Astrocyte (in vitro differentiated cells and primary cell): ENCODE data around the gene KASH5. TPM values are rescaled to one million over a fixed set of nuclear protein-coding genes. Genes with fewer than 3 reads are reported as not detected.

ENCODE experiments used
- DNase-seq: peaks from one replicate; pipeline ENCODE4 v3.0.0-alpha.2; 2010; ENCODE audit warnings: low read depth
- FAIRE-seq: peaks from 2 replicates; lab custom pipeline; 2011; peaks lifted over from hg19 to GRCh38; lab: Jason Lieb, UNC
- H2AFZ ChIP-seq: 2 replicates; pipeline ENCODE4 v1.6.0; 2012; ENCODE audit warnings: low read depth, low read length, inconsistent platforms
- H3K27ac ChIP-seq: 2 replicates; pipeline ENCODE4 v1.5.1; 2011; ENCODE audit warnings: low read depth, low read length, inconsistent platforms
- H3K27me3 ChIP-seq: 2 replicates; pipeline ENCODE4 v1.6.0; 2011; ENCODE audit warnings: low read length, inconsistent platforms; ENCODE audit not compliant: insufficient read depth
- H3K36me3 ChIP-seq: 2 replicates; pipeline ENCODE4 v1.5.1; 2011; ENCODE audit warnings: low read length, inconsistent platforms; ENCODE audit not compliant: insufficient read depth
- H3K4me1 ChIP-seq: 2 replicates; pipeline ENCODE4 v1.5.1; 2011; ENCODE audit warnings: low read length, inconsistent platforms; ENCODE audit not compliant: insufficient read depth
- H3K4me2 ChIP-seq: 2 replicates; pipeline ENCODE4 v1.6.0; 2012; ENCODE audit warnings: low read length, inconsistent platforms
- H3K4me3 ChIP-seq: 2 replicates; pipeline ENCODE4 v1.5.1; 2011; ENCODE audit warnings: low read depth, mild to moderate bottlenecking, low read length, inconsistent platforms; ENCODE audit not compliant: insufficient read depth
- H3K79me2 ChIP-seq: 2 replicates; pipeline ENCODE4 v1.6.0; 2012; ENCODE audit warnings: mild to moderate bottlenecking, low read length, inconsistent platforms; ENCODE audit not compliant: insufficient read depth
- H3K9ac ChIP-seq: 2 replicates; pipeline ENCODE4 v1.6.0; 2012; ENCODE audit warnings: mild to moderate bottlenecking, low read length, inconsistent platforms
- H3K9me3 ChIP-seq: 2 replicates; pipeline ENCODE4 v1.5.1; 2012; ENCODE audit warnings: low read depth, mild to moderate bottlenecking, low read length, inconsistent platforms; ENCODE audit not compliant: insufficient read depth
- H4K20me1 ChIP-seq: 2 replicates; pipeline ENCODE4 v1.6.0; 2012; ENCODE audit warnings: low read length, inconsistent platforms; ENCODE audit not compliant: insufficient read depth
- H3K27ac Mint-ChIP-seq: one replicate; pipeline ENCODE4 v1.8.0; 2021; ENCODE audit warnings: mild to moderate bottlenecking, mixed read lengths; ENCODE audit not compliant: unreplicated experiment
- H3K27me3 Mint-ChIP-seq: one replicate; pipeline ENCODE4 v1.8.0; 2021; ENCODE audit warnings: low read depth, mixed read lengths; ENCODE audit not compliant: unreplicated experiment
- H3K36me3 Mint-ChIP-seq: one replicate; pipeline ENCODE4 v1.8.0; 2021; ENCODE audit warnings: low read depth, mixed read lengths; ENCODE audit not compliant: unreplicated experiment
- H3K4me1 Mint-ChIP-seq: one replicate; pipeline ENCODE4 v1.8.0; 2021; ENCODE audit warnings: low read depth, mixed read lengths; ENCODE audit not compliant: unreplicated experiment
- H3K4me3 Mint-ChIP-seq: one replicate; pipeline ENCODE4 v1.8.0; 2021; ENCODE audit warnings: mild to moderate bottlenecking, moderate library complexity, mixed read lengths; ENCODE audit not compliant: unreplicated experiment
- H3K9me3 Mint-ChIP-seq: one replicate; pipeline ENCODE4 v1.8.0; 2021; ENCODE audit warnings: mild to moderate bottlenecking, mixed read lengths; ENCODE audit not compliant: unreplicated experiment
- CTCF ChIP-seq: IDR thresholded peaks from 2 replicates; pipeline ENCODE4 v1.5.1; 2011; ENCODE audit warnings: low read depth, mild to moderate bottlenecking, inconsistent platforms, low read length, moderate library complexity; ENCODE audit not compliant: insufficient read depth
- EZH2 ChIP-seq: IDR thresholded peaks from 2 replicates; pipeline ENCODE4 v1.6.1; 2012; ENCODE audit warnings: mild to moderate bottlenecking, low read length, inconsistent platforms; ENCODE audit not compliant: insufficient read depth
- total RNA-seq: library from RNA; stranded (reverse); gene quantifications from 2 replicates; pipeline ENCODE4 v1.2.1, GENCODE V29; 2021

KASH5 gene
- total RNA-seq, 1 donor from 2014 or later, result not detected

GRCh38 chr19:49425922-49426592 lies 38.0 kb downstream of the KASH5 start:
- Mint-ChIP-seq H3K36me3 (peaks cover 3% of the 10 kb centered on the region), H3K4me3 (no peak overlapping the region), H3K27me3 (peaks cover 87% of the 10 kb centered on the region), H3K9me3 (peaks cover 3% of the 10 kb centered on the region), H3K4me1 (peaks cover 5% of the 10 kb centered on the region), H3K27ac (no peak overlapping the region)
- no peak overlapping the region for H2AFZ ChIP-seq
- H3K9ac ChIP-seq, result no peak overlapping the region
- H3K4me3 ChIP-seq, result no peak overlapping the region
- TF ChIP-seq CTCF, result no peak
- no peak for TF ChIP-seq EZH2
- H3K4me1 ChIP-seq, result peaks cover 4% of the 10 kb centered on the region
- no peak overlapping the region for H3K27ac ChIP-seq
- H3K79me2 ChIP-seq, result no peaks in the 10 kb centered on the region
- no peaks in the 10 kb centered on the region for H3K9me3 ChIP-seq
- H3K27me3 ChIP-seq, result peaks cover 93% of the 10 kb centered on the region
- peaks cover 7% of the 10 kb centered on the region for H4K20me1 ChIP-seq
- no peaks in the 10 kb centered on the region for H3K36me3 ChIP-seq
- H3K4me2 ChIP-seq, result no peak overlapping the region
- FAIRE-seq (no peak), DNase-seq (no peak)

GRCh38 chr19:49427339-49427738 lies 39.3 kb downstream of the KASH5 start:
- no peaks in the 10 kb centered on the region for H3K36me3 ChIP-seq
- H3K9ac ChIP-seq, result no peak overlapping the region
- H3K27me3 ChIP-seq, result peaks cover 90% of the 10 kb centered on the region
- H3K4me2 ChIP-seq, result no peak overlapping the region
- no peaks in the 10 kb centered on the region for H3K79me2 ChIP-seq
- no peak overlapping the region for H3K27ac ChIP-seq
- H3K27me3 Mint-ChIP-seq, result peaks cover 81% of the 10 kb centered on the region
- H3K27ac Mint-ChIP-seq, result no peak overlapping the region
- H3K9me3 Mint-ChIP-seq, result peaks cover 3% of the 10 kb centered on the region
- no peak for TF ChIP-seq EZH2
- TF ChIP-seq CTCF, result no peak
- FAIRE-seq, result no peak
- no peaks in the 10 kb centered on the region for H3K36me3 Mint-ChIP-seq
- no peak for DNase-seq
- no peak overlapping the region for H3K4me3 Mint-ChIP-seq
- H3K9me3 ChIP-seq, result peaks cover 5% of the 10 kb centered on the region
- H3K4me3 ChIP-seq, result no peak overlapping the region
- peaks cover 3% of the 10 kb centered on the region for H3K4me1 ChIP-seq
- H3K4me1 Mint-ChIP-seq, result peaks cover 2% of the 10 kb centered on the region
- no peak overlapping the region for H2AFZ ChIP-seq
- no peaks in the 10 kb centered on the region for H4K20me1 ChIP-seq

- DNase-seq (no peak), FAIRE-seq (no peak)
- Histone ChIP-seq H3K27ac (no peak overlapping the region), H4K20me1 (no peaks in the 10 kb centered on the region), H3K27me3 (peaks cover 91% of the 10 kb centered on the region), H3K9me3 (peaks cover 5% of the 10 kb centered on the region), H2AFZ (no peak overlapping the region), H3K9ac (no peak overlapping the region), H3K4me1 (no peaks in the 10 kb centered on the region), H3K4me2 (no peak overlapping the region), H3K79me2 (no peaks in the 10 kb centered on the region), H3K36me3 (no peaks in the 10 kb centered on the region), H3K4me3 (no peak overlapping the region)
- H3K4me1 Mint-ChIP-seq, result peaks cover 2% of the 10 kb centered on the region
- H3K36me3 Mint-ChIP-seq, result no peaks in the 10 kb centered on the region
- H3K9me3 Mint-ChIP-seq, result peaks cover 3% of the 10 kb centered on the region
- H3K27ac Mint-ChIP-seq, result no peak overlapping the region
- H3K27me3 Mint-ChIP-seq, result peaks cover 79% of the 10 kb centered on the region
- no peak overlapping the region for H3K4me3 Mint-ChIP-seq
- TF ChIP-seq CTCF (no peak), EZH2 (peak; percentile 91)
Measured at GRCh38 chr19:49427855-49428546, 40.0 kb downstream of the KASH5 start.
